Sigmoid colon (tissue), 4 donors: ENCODE data around the gene KCNIP4.

Experiments
- POLR2A ChIP-seq, 2 donors: fragments of 450-650 bp; IDR thresholded peaks; one replicate each; pipeline ENCODE4 v1.6.1; 2016; ENCODE audit warnings: antibody characterized with exemption in 2 of 2, mild to moderate bottlenecking in 2 of 2, moderate library complexity in 2 of 2
- POLR2AphosphoS5 ChIP-seq, 4 donors: sonication (generic); formaldehyde crosslinking; IDR thresholded peaks; one replicate each; pipeline ENCODE4 v1.6.1; 2017; ENCODE audit warnings: antibody characterized with exemption in 4 of 4

- TF ChIP-seq POLR2A (IDR thresholded peaks at IDR 0.05) (no peak), POLR2AphosphoS5 (IDR thresholded peaks at IDR 0.05) (no peak)
Measured at GRCh38 chr4:21753084-21753760, 195.3 kb downstream of the KCNIP4 start.
